IMR-90 (cell line): ENCODE measurements around the gene CTDSP1. TPM values are rescaled to one million over a fixed set of nuclear protein-coding genes. Genes with fewer than 3 reads are reported as not detected.

Experiments
- ATAC-seq: fragments of 200-7000 bp; cut with Tn5 transposase; 2 replicates; pipeline ENCODE4 v1.9.1; 2020; ENCODE audit warnings: low read depth, mild to moderate bottlenecking, moderate library complexity
- BruUV-seq: library from RNA; stranded (reverse); fragments of 400-500 nt; replicated peaks from 2 replicates; lab custom pipeline; 2021; lab: Mats Ljungman, UMichigan
- CTCF ChIA-PET: fragments of 300-600 bp; formaldehyde crosslinking; extraction: SDS; loops from one replicate; lab custom pipeline; 2021; ENCODE audit warnings: antibody characterized with exemption; lab: Yijun Ruan, JAX
- POLR2A ChIA-PET: fragments of 300-600 bp; sonication (Branson Sonifier 250); formaldehyde crosslinking; loops from one replicate; lab custom pipeline; 2022; ENCODE audit warnings: antibody characterized with exemption; ENCODE audit not compliant: unreplicated experiment; lab: Charles Lee
- DNase-seq: peaks from one replicate; pipeline ENCODE4 v3.0.0; 2013
- H2AFZ ChIP-seq: replicated peaks from 2 replicates; pipeline ENCODE3; 2013; ENCODE audit warnings: low read length, mild to moderate bottlenecking; ENCODE audit not compliant: poor library complexity
- H2AK5ac ChIP-seq: 2 replicates; pipeline ENCODE4 v1.6.1; 2013; ENCODE audit warnings: low read depth, low read length, inconsistent platforms
- H2AK9ac ChIP-seq: replicated peaks from 2 replicates; pipeline ENCODE3; 2013; ENCODE audit warnings: mild to moderate bottlenecking, low read depth, low read length, moderate library complexity; ENCODE audit not compliant: poor library complexity
- H2BK120ac ChIP-seq: 2 replicates; pipeline ENCODE4 v1.6.1; 2013; ENCODE audit warnings: low read depth, low read length, inconsistent platforms
- H2BK15ac ChIP-seq: 3 replicates; pipeline ENCODE4 v1.6.1; 2013; ENCODE audit warnings: low read depth, low read length, inconsistent platforms
- H2BK20ac ChIP-seq: 2 replicates; pipeline ENCODE4 v1.6.1; 2013; ENCODE audit warnings: low read depth, mild to moderate bottlenecking, inconsistent platforms, low read length, moderate library complexity
- H2BK5ac ChIP-seq: 2 replicates; pipeline ENCODE4 v1.6.1; 2013; ENCODE audit warnings: mild to moderate bottlenecking, low read depth, low read length, inconsistent platforms; ENCODE audit not compliant: poor library complexity, severe bottlenecking
- H3K14ac ChIP-seq: replicated peaks from 2 replicates; pipeline ENCODE4 v1.6.1; 2013; ENCODE audit warnings: low read depth, low read length, inconsistent platforms
- H3K18ac ChIP-seq: 2 replicates; pipeline ENCODE4 v1.6.1; 2013; ENCODE audit warnings: low read depth, low read length, control low read depth
- H3K23ac ChIP-seq: 2 replicates; pipeline ENCODE4 v1.6.1; 2013; ENCODE audit warnings: low read depth, low read length, inconsistent platforms
- H3K27ac ChIP-seq: 2 replicates; pipeline ENCODE4 v1.5.1; 2013; ENCODE audit warnings: mild to moderate bottlenecking, control low read depth, low read length; ENCODE audit not compliant: insufficient read depth
- H3K27me3 ChIP-seq: 2 replicates; pipeline ENCODE4 v1.6.1; 2013; ENCODE audit warnings: low read length; ENCODE audit not compliant: control insufficient read depth, insufficient read depth
- H3K36me3 ChIP-seq: 2 replicates; pipeline ENCODE4 v1.6.1; 2013; ENCODE audit warnings: low read length, mixed read lengths; ENCODE audit not compliant: control insufficient read depth, insufficient read depth
- H3K4ac ChIP-seq: 2 replicates; pipeline ENCODE4 v1.6.1; 2013; ENCODE audit warnings: low read depth, low read length, inconsistent platforms
- H3K4me1 ChIP-seq: 2 replicates; pipeline ENCODE4 v1.6.1; 2013; ENCODE audit warnings: low read length, mixed read lengths; ENCODE audit not compliant: control insufficient read depth, insufficient read depth
- H3K4me2 ChIP-seq: 2 replicates; pipeline ENCODE4 v1.6.1; 2013; ENCODE audit warnings: low read depth, mild to moderate bottlenecking, control low read depth, low read length, moderate library complexity
- H3K4me3 ChIP-seq: 2 replicates; pipeline ENCODE4 v1.5.1; 2013; ENCODE audit warnings: low read depth, mild to moderate bottlenecking, control low read depth, low read length, moderate library complexity; ENCODE audit not compliant: insufficient read depth
- H3K56ac ChIP-seq: 2 replicates; pipeline ENCODE4 v1.6.1; 2013; ENCODE audit warnings: low read length, inconsistent platforms; ENCODE audit not compliant: insufficient read depth; ENCODE audit errors: extremely low read depth
- H3K79me1 ChIP-seq, 2 experiments: 2 replicates each; pipeline ENCODE4 v1.6.1; 2013; ENCODE audit warnings: low read length in 2 of 2, inconsistent platforms in 1 of 2, low read depth in 1 of 2
- H3K9ac ChIP-seq: 2 replicates; pipeline ENCODE4 v1.6.1; 2013; ENCODE audit warnings: low read depth, low read length, control low read depth
- H3K9me1 ChIP-seq: 2 replicates; pipeline ENCODE4 v1.6.1; 2013; ENCODE audit warnings: low read length, inconsistent platforms; ENCODE audit not compliant: insufficient read depth
- H3K9me3 ChIP-seq: 2 replicates; pipeline ENCODE4 v1.6.1; 2013; ENCODE audit warnings: low read length; ENCODE audit not compliant: control insufficient read depth, insufficient read depth
- H4K20me1 ChIP-seq: 2 replicates; pipeline ENCODE4 v1.6.1; 2013; ENCODE audit warnings: low read length, inconsistent platforms; ENCODE audit not compliant: insufficient read depth
- H4K5ac ChIP-seq: 2 replicates; pipeline ENCODE4 v1.6.1; 2013; ENCODE audit warnings: mild to moderate bottlenecking, low read depth, low read length, control low read depth
- H4K8ac ChIP-seq, 2 experiments: 2 replicates each; pipeline ENCODE4 v1.6.1; 2013; ENCODE audit warnings: low read depth in 2 of 2, low read length in 2 of 2, control low read depth in 1 of 2, inconsistent platforms in 1 of 2
- H4K91ac ChIP-seq: 2 replicates; pipeline ENCODE4 v1.6.1; 2013; ENCODE audit warnings: low read depth, low read length, inconsistent platforms; ENCODE audit not compliant: insufficient read depth
- BHLHE40 ChIP-seq: fragments of 150-350 bp; IDR thresholded peaks from 2 replicates; pipeline ENCODE4 v1.6.1; 2016; ENCODE audit warnings: mild to moderate bottlenecking, low read depth, low read length
- CEBPB ChIP-seq: IDR thresholded peaks from 2 replicates; pipeline ENCODE4 v1.6.1; 2012; ENCODE audit warnings: low read depth, low read length, improper control_type of control experiment
- FOS ChIP-seq: fragments of 150-350 bp; IDR thresholded peaks from 2 replicates; pipeline ENCODE4 v1.6.1; 2016; ENCODE audit warnings: low read depth, low read length
- MAFK ChIP-seq: IDR thresholded peaks from 2 replicates; pipeline ENCODE4 v1.6.1; 2012; ENCODE audit warnings: low read depth, low read length, improper control_type of control experiment
- MAZ ChIP-seq: IDR thresholded peaks from 2 replicates; pipeline ENCODE4 v1.6.1; 2012; ENCODE audit warnings: low read depth, mild to moderate bottlenecking, low read length, improper control_type of control experiment, moderate library complexity, borderline replicate concordance
- MXI1 ChIP-seq: IDR thresholded peaks from 2 replicates; pipeline ENCODE4 v1.6.1; 2012; ENCODE audit warnings: low read depth, mild to moderate bottlenecking, low read length, moderate library complexity, borderline replicate concordance
- NFE2L2 ChIP-seq: fragments of 150-350 bp; IDR thresholded peaks from 2 replicates; pipeline ENCODE4 v1.6.1; 2016; ENCODE audit warnings: low read depth, mild to moderate bottlenecking, low read length
- POLR2A ChIP-seq: IDR thresholded peaks from 2 replicates; pipeline ENCODE4 v1.6.1; 2012; ENCODE audit warnings: mild to moderate bottlenecking, low read depth, low read length
- RAD21 ChIP-seq: IDR thresholded peaks from 2 replicates; pipeline ENCODE4 v1.6.1; 2012; ENCODE audit warnings: low read length, improper control_type of control experiment
- RCOR1 ChIP-seq: IDR thresholded peaks from 2 replicates; pipeline ENCODE4 v1.6.1; 2012; ENCODE audit warnings: mild to moderate bottlenecking, low read length, improper control_type of control experiment; ENCODE audit not compliant: insufficient replicate concordance
- RFX5 ChIP-seq: IDR thresholded peaks from 2 replicates; pipeline ENCODE4 v1.8.0; 2012; ENCODE audit warnings: low read depth, mild to moderate bottlenecking, low read length, moderate library complexity
- SMC3 ChIP-seq: fragments of 150-350 bp; IDR thresholded peaks from 2 replicates; pipeline ENCODE4 v1.6.1; 2016; ENCODE audit warnings: low read depth, mild to moderate bottlenecking, antibody characterized with exemption, low read length, moderate library complexity
- WGBS, 2 experiments: methylation state at CpG; one replicate each; pipeline versions ENCODE4 v1.1.5 to v1.1.7; 2013; ENCODE audit warnings: missing lambda C conversion rate in 2 of 2; ENCODE audit not compliant: insufficient read length in 1 of 2; ENCODE audit errors: extremely low coverage in 2 of 2; 5-methylcytosine and 5-hydroxymethylcytosine counted together
- dilution Hi-C: fragments of 300-500 bp; cut with HindIII; formaldehyde crosslinking; loops from one replicate; pipeline ENCODE4 v1.14.3; 2018; ENCODE audit warnings: low sequenced_read_pairs; ENCODE audit not compliant: unreplicated experiment
- in situ Hi-C: fragments of 300-500 bp; cut with MboI; formaldehyde crosslinking; loops from 3 replicates; pipeline ENCODE4 v1.14.3; 2019; ENCODE audit warnings: low sequenced_read_pairs, inconsistent platforms, mixed read lengths
- intact Hi-C: fragments of 100-400 bp; cut with micrococcal nuclease; formaldehyde crosslinking; loops from 2 replicates; pipeline ENCODE4 v1.10.0; 2022
- polyA plus RNA-seq, 3 experiments: library from polyadenylated mRNA; depleted of rRNA; stranded (reverse); fragments of >200 nt; gene quantifications; 2 replicates each; pipeline ENCODE4 v1.2.3, GENCODE V29; 2012; ENCODE audit warnings: low replicate concordance in 1 of 3
- total RNA-seq: library from RNA; depleted of rRNA; stranded (reverse); fragments of >200 nt; gene quantifications from 2 replicates; pipeline ENCODE4 v1.2.3, GENCODE V29; 2012
- TF ChIP-seq, protein P1 (sequence below): fragments of 150-350 bp; IDR thresholded peaks from 2 replicates; pipeline ENCODE4 v1.6.1; 2017; ENCODE audit warnings: mild to moderate bottlenecking, antibody characterized with exemption, low read length, low read depth
- TF ChIP-seq, protein P2 (sequence below): fragments of 150-350 bp; IDR thresholded peaks from 2 replicates; pipeline ENCODE4 v1.6.1; 2016; ENCODE audit warnings: low read depth, mild to moderate bottlenecking, low read length, moderate library complexity, borderline replicate concordance
- TF ChIP-seq, protein P3 (sequence below): conservative IDR thresholded peaks from 2 replicates; pipeline ENCODE4 v1.5.1; 2012; ENCODE audit warnings: mild to moderate bottlenecking, low read depth, low read length, improper control_type of control experiment

Gene CTDSP1
- total and polyA plus RNA-seq, 2 of the 4 experiments (the other 2 are of a cell fraction), result 19.7 to 64.3 TPM

DNA sequence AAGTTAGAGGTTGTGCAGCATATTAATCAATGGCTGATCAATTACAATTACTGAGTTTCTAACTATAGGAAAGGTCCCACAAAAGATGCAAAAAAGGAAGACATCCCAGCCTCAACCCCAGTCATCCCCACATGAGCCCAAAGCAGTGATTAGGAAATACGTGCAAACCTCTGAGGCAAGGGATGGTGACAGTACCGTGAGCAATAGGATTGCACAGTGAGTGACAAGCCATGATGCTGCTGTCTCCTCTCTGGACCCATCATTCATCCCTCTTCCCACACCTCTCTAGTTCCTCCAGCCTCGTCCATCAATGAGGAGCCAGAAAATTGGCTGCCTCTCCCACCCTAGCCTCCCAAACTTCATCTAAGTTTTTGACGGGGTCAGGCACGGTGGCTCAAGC, 21.6 kb upstream of the CTDSP1 start:
- Histone ChIP-seq H3K23ac (no peak overlapping the region), H2AFZ (no peak overlapping the region), H3K9me3 (no peaks in the 10 kb centered on the region), H4K20me1 (no peaks in the 10 kb centered on the region), H3K9ac (no peak overlapping the region), H3K18ac (no peak overlapping the region), H2AK9ac (no peak overlapping the region), H3K9me1 (no peaks in the 10 kb centered on the region), H2BK5ac (no peak overlapping the region), H3K14ac (no peak overlapping the region), H3K27me3 (peaks cover 21% of the 10 kb centered on the region), H4K5ac (no peak overlapping the region), H4K91ac (no peak overlapping the region), H2BK20ac (no peak overlapping the region), H3K27ac (no peak overlapping the region), H4K8ac (no peak overlapping the region), H3K4me3 (no peak overlapping the region), H3K56ac (no peak overlapping the region), H2AK5ac (no peak overlapping the region), H2BK120ac (no peak overlapping the region), H3K4ac (no peak overlapping the region), H2BK15ac (no peak overlapping the region), H3K4me1 (no peaks in the 10 kb centered on the region), H3K79me1 (no peaks in the 10 kb centered on the region), H3K4me2 (no peak overlapping the region), H3K36me3 (no peaks in the 10 kb centered on the region)
- DNase-seq (no peak), ATAC-seq (no peak)
- in situ Hi-C loops (no loop called here), intact Hi-C loops (no loop called here), dilution Hi-C loops (no loop called here)
- POLR2A ChIA-PET, result no interaction called here
- no CpG with 5 or more reads among the region's 5 CpGs for WGBS, 2 experiments
- CTCF ChIA-PET, result no interaction called here
- TF ChIP-seq, protein P1, sequence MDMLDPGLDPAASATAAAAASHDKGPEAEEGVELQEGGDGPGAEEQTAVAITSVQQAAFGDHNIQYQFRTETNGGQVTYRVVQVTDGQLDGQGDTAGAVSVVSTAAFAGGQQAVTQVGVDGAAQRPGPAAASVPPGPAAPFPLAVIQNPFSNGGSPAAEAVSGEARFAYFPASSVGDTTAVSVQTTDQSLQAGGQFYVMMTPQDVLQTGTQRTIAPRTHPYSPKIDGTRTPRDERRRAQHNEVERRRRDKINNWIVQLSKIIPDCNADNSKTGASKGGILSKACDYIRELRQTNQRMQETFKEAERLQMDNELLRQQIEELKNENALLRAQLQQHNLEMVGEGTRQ, result no peak
- TF ChIP-seq RFX5 (no peak), MAZ (no peak), FOS (no peak), BHLHE40 (no peak), RAD21 (no peak), RCOR1 (no peak), POLR2A (no peak), SMC3 (no peak), CEBPB (no peak), MAFK (no peak), NFE2L2 (no peak), MXI1 (no peak)
- TF ChIP-seq, protein P2, sequence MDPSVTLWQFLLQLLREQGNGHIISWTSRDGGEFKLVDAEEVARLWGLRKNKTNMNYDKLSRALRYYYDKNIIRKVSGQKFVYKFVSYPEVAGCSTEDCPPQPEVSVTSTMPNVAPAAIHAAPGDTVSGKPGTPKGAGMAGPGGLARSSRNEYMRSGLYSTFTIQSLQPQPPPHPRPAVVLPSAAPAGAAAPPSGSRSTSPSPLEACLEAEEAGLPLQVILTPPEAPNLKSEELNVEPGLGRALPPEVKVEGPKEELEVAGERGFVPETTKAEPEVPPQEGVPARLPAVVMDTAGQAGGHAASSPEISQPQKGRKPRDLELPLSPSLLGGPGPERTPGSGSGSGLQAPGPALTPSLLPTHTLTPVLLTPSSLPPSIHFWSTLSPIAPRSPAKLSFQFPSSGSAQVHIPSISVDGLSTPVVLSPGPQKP, result no peak
- TF ChIP-seq, protein P3, sequence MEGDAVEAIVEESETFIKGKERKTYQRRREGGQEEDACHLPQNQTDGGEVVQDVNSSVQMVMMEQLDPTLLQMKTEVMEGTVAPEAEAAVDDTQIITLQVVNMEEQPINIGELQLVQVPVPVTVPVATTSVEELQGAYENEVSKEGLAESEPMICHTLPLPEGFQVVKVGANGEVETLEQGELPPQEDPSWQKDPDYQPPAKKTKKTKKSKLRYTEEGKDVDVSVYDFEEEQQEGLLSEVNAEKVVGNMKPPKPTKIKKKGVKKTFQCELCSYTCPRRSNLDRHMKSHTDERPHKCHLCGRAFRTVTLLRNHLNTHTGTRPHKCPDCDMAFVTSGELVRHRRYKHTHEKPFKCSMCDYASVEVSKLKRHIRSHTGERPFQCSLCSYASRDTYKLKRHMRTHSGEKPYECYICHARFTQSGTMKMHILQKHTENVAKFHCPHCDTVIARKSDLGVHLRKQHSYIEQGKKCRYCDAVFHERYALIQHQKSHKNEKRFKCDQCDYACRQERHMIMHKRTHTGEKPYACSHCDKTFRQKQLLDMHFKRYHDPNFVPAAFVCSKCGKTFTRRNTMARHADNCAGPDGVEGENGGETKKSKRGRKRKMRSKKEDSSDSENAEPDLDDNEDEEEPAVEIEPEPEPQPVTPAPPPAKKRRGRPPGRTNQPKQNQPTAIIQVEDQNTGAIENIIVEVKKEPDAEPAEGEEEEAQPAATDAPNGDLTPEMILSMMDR, result no peak
- no TSS peak for BruUV-seq
